ENCODE results near the gene SMARCD3. TPM values are rescaled to one million over a fixed set of nuclear protein-coding genes. Genes with fewer than 3 reads are reported as not detected.

SMARCD3 gene
- total RNA-seq, 2 donors from 2014 or later: 40.0 to 43.5 TPM

DNA sequence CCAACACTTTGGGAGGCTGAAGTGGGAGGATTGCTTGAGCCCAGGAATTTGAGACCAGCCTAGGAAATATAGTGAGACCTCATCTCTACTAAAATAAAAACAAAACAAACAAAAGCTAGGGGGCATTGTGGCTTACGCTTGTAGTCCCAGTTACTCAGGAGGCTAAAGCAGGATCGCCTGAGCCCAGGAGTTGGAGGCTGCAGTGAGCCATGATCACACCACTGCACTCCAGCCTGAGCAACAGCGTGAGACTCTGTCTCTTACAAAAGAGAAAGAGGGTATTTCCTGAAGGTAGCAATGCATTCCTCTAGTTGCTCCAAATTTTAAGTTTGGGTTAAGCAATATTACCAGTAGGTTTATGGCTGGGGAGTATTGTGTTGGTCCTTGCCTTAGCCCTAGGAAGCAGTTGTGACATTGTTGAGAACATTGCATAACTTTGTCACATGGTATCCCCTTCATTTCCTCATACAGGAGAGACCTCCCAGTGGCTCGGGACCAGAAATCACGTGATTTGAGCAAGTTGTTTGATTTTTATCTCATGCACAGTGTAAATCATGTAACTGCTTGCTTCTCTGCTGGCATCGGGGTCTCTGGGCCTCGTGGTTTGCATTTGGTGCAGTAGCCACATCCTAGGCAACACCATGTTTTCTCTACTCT lies 23.3 kb upstream of the SMARCD3 start:
- TF ChIP-seq CTCF (conservative IDR thresholded peaks at IDR 0.05): peak; percentile 28
- no peaks in the 10 kb centered on the region for H3K36me3 Mint-ChIP-seq (ENCODE audit: low read depth)
- no peaks in the 10 kb centered on the region for H3K9me3 ChIP-seq (ENCODE audit: control insufficient read depth, low read length)
- H3K9me3 Mint-ChIP-seq: no peaks in the 10 kb centered on the region
- no peaks in the 10 kb centered on the region for H3K27me3 ChIP-seq (ENCODE audit: control insufficient read depth, insufficient read depth, low read length, poor library complexity, severe bottlenecking)
- H3K27ac ChIP-seq (ENCODE audit: low read depth, low read length): no peak overlapping the region
- no peak overlapping the region for H3K4me3 Mint-ChIP-seq
- H3K9ac ChIP-seq (ENCODE audit: extremely low read depth, low read length, poor library complexity, severe bottlenecking): no peak overlapping the region
- H3K27me3 Mint-ChIP-seq (ENCODE audit: insufficient read depth): peaks cover 16% of the 10 kb centered on the region
- H3K36me3 ChIP-seq (ENCODE audit: control insufficient read depth, insufficient read depth, low read length): no peaks in the 10 kb centered on the region
- H3K4me1 ChIP-seq (ENCODE audit: control insufficient read depth, insufficient read depth, low read length): no peaks in the 10 kb centered on the region
- H3K27ac Mint-ChIP-seq: no peak overlapping the region
- DNase-seq: no peak
- WGBS, 2 experiments (ENCODE audit: insufficient coverage in 1 of 2, insufficient read length in 1 of 2): 87 to 88% methylated on average over 7 of the region's 7 CpGs
- no peaks in the 10 kb centered on the region for H3K4me1 Mint-ChIP-seq
- no peak overlapping the region for H3K4me3 ChIP-seq (ENCODE audit: low read length)

DNA sequence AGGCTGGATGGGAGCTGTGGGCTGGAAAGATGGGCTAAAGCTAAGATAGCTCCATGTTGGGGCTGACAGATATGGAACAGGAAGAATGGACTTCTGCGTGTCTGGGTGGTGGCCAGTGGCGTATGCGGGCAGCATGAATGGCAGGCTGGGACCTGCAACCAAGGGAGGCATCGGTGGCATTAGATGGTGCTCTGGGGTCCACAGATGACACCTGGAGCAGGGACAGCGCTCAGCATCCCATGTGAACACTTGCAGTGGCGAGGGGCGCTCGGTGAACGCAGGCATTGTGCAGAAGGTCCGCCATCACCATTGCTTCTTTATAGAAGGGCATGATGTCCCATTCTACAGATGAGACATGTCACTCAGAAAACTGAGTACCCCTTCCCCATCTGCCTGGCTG lies 21.0 kb upstream of the SMARCD3 start:
- TF ChIP-seq CTCF (conservative IDR thresholded peaks at IDR 0.05): no peak
- Mint-ChIP-seq H3K9me3 (no peaks in the 10 kb centered on the region), H3K4me1 (no peaks in the 10 kb centered on the region), H3K4me3 (no peak overlapping the region), H3K36me3 (ENCODE audit: low read depth) (no peaks in the 10 kb centered on the region), H3K27ac (no peak overlapping the region), H3K27me3 (ENCODE audit: insufficient read depth) (peaks cover 10% of the 10 kb centered on the region)
- Histone ChIP-seq H3K9me3 (ENCODE audit: control insufficient read depth, low read length) (no peaks in the 10 kb centered on the region), H3K4me3 (ENCODE audit: low read length) (no peak overlapping the region), H3K27me3 (ENCODE audit: control insufficient read depth, insufficient read depth, low read length, poor library complexity, severe bottlenecking) (no peaks in the 10 kb centered on the region), H3K9ac (ENCODE audit: extremely low read depth, low read length, poor library complexity, severe bottlenecking) (no peak overlapping the region), H3K36me3 (ENCODE audit: control insufficient read depth, insufficient read depth, low read length) (no peaks in the 10 kb centered on the region), H3K27ac (ENCODE audit: low read depth, low read length) (no peak overlapping the region), H3K4me1 (ENCODE audit: control insufficient read depth, insufficient read depth, low read length) (no peaks in the 10 kb centered on the region)
- 96 to 99% methylated on average over 10 of the region's 10 CpGs for WGBS, 2 experiments (ENCODE audit: insufficient coverage in 1 of 2, insufficient read length in 1 of 2)
- DNase-seq: no peak

DNA sequence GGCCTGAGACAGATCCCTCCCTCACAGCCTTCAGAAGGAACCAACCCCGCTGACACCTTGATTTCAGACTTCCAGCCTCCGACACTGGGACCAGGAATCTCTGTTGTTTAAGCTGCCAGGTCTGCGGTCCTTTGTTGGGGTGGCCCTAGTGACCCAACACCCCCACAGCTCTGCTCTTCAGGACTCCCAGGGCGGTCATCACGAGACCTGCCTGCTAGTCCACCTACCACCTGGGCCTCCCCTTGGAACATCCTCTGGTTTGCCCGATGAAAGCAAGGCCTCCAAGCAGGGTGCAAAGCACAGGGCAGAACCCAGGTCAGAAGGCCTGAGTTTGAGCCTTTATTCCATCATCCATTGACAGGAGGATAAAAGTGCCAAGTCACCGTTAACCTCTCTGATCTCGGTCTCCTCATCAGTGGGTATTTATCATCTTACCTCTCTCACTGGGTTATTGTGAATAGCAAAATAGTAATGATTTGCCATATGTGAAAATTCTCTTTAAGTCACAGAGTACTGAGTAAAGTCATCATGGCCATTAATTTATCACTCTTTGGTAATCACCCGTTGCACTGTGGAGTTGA lies 16.9 kb upstream of the SMARCD3 start:
- H3K27me3 ChIP-seq (ENCODE audit: control insufficient read depth, insufficient read depth, low read length, poor library complexity, severe bottlenecking): no peaks in the 10 kb centered on the region
- Mint-ChIP-seq H3K27ac (no peak overlapping the region), H3K4me3 (no peak overlapping the region)

More for the DNA sequence above, 16.9 kb upstream of the SMARCD3 start:
- Mint-ChIP-seq H3K27me3 (ENCODE audit: insufficient read depth) (peaks cover 17% of the 10 kb centered on the region), H3K4me1 (peaks cover 17% of the 10 kb centered on the region), H3K9me3 (no peaks in the 10 kb centered on the region), H3K36me3 (ENCODE audit: low read depth) (no peaks in the 10 kb centered on the region)
- no peaks in the 10 kb centered on the region for H3K36me3 ChIP-seq (ENCODE audit: control insufficient read depth, insufficient read depth, low read length)
- no peak overlapping the region for H3K4me3 ChIP-seq (ENCODE audit: low read length)
- no peaks in the 10 kb centered on the region for H3K9me3 ChIP-seq (ENCODE audit: control insufficient read depth, low read length)
- WGBS, 2 experiments (ENCODE audit: insufficient coverage in 1 of 2, insufficient read length in 1 of 2): 87 to 95% methylated on average over 5 to 9 of the region's 9 CpGs
- no peak for TF ChIP-seq CTCF (conservative IDR thresholded peaks at IDR 0.05)
- H3K27ac ChIP-seq (ENCODE audit: low read depth, low read length): no peak overlapping the region
- H3K4me1 ChIP-seq (ENCODE audit: control insufficient read depth, insufficient read depth, low read length): peaks cover 13% of the 10 kb centered on the region
- no peak overlapping the region for H3K9ac ChIP-seq (ENCODE audit: extremely low read depth, low read length, poor library complexity, severe bottlenecking)
- DNase-seq: no peak

Data from endodermal cell (in vitro differentiated cells).